GM06990 (cell line): ENCODE results near the gene PPTC7.
"Not testable (repeated sequence)": the region's sequence is repeated elsewhere in the genome, so short reads cannot be mapped to it uniquely, and the experiment has no call there.

Experiments
- DNase-seq: peaks from one replicate; pipeline ENCODE4 v3.0.0-alpha.2; 2011; ENCODE audit not compliant: insufficient read length; ENCODE audit errors: extremely low read depth
- H3K27me3 ChIP-seq: replicated peaks from 2 replicates; pipeline ENCODE4 v1.6.0; 2011; ENCODE audit warnings: low read length; ENCODE audit not compliant: control insufficient read depth, insufficient read depth
- H3K36me3 ChIP-seq: 2 replicates; pipeline ENCODE4 v1.5.1; 2011; ENCODE audit warnings: low read length; ENCODE audit not compliant: control insufficient read depth, insufficient read depth
- H3K4me3 ChIP-seq: replicated peaks from 2 replicates; pipeline ENCODE4 v1.5.1; 2011; ENCODE audit warnings: low read depth, mild to moderate bottlenecking, control low read depth, low read length
- TF ChIP-seq, protein P1 (sequence below): IDR thresholded peaks from 2 replicates; pipeline ENCODE4 v1.5.1; 2011; ENCODE audit warnings: low read length, control low read depth, mild to moderate bottlenecking, inconsistent platforms; ENCODE audit not compliant: insufficient read depth, poor library complexity, severe bottlenecking

PPTC7 gene

DNA sequence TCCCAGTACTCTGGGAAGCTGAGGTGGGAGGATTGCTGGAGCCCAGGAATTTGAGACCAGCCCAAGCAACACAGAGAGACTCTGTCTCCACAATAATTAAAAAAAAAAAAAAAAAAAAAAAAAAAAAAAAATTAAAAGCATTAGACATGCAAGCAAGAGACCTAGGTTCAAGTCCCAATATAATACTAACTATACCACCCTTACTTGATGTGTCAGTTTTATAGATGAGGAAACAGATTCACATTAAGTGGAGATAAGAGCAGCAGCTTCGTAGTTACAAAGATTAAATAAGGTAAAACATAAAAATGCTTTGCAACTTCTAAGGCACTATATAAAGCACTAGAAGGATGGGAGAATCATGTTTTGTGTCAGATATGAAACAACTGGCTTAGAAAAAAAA is 9.1 kb downstream of the PPTC7 start:
- H3K4me3 ChIP-seq: no peak overlapping the region
- TF ChIP-seq, protein P1, sequence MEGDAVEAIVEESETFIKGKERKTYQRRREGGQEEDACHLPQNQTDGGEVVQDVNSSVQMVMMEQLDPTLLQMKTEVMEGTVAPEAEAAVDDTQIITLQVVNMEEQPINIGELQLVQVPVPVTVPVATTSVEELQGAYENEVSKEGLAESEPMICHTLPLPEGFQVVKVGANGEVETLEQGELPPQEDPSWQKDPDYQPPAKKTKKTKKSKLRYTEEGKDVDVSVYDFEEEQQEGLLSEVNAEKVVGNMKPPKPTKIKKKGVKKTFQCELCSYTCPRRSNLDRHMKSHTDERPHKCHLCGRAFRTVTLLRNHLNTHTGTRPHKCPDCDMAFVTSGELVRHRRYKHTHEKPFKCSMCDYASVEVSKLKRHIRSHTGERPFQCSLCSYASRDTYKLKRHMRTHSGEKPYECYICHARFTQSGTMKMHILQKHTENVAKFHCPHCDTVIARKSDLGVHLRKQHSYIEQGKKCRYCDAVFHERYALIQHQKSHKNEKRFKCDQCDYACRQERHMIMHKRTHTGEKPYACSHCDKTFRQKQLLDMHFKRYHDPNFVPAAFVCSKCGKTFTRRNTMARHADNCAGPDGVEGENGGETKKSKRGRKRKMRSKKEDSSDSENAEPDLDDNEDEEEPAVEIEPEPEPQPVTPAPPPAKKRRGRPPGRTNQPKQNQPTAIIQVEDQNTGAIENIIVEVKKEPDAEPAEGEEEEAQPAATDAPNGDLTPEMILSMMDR: no peak
- H3K27me3 ChIP-seq: no peaks in the 10 kb centered on the region
- no peak for DNase-seq
- no peaks in the 10 kb centered on the region for H3K36me3 ChIP-seq

DNA sequence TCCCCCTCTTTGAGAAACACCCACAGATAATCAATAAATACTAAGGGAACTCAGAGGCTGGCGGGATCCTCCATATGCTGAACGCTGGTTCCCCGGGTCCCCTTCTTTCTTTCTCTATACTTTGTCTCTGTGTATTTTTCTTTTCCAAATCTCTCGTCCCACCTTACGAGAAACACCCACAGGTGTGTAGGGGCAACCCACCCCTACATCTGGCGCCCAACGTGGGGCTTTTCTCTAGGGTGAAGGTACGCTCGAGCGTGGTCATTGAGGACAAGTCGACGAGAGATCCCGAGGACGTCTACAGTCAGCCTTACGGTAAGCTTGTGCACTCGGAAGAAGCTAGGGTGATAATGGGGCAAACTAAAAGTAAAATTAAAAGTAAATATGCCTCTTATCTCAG is 12.3 kb downstream of the PPTC7 start:
- not testable (repeated sequence) for H3K36me3 ChIP-seq, H3K4me3 ChIP-seq, DNase-seq, H3K27me3 ChIP-seq

DNA sequence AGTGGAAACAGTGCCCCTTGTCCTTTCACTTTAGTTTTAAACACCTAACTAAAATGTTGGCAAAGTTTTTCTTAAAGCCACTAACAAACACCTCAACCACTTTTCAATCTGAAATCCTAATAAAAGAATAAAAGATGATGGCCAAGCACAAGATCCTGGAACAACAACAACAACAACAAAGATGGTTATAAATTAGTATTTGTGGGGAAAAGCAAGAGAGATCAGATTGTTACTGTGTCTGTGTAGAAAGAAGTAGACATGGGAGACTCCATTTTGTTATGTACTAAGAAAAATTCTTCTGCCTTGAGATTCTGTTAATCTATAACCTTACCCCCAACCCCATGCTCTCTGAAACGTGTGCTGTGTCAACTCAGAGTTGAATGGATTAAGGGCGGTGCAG is 13.3 kb downstream of the PPTC7 start:
- H3K36me3 ChIP-seq, DNase-seq, H3K4me3 ChIP-seq, H3K27me3 ChIP-seq: not testable (repeated sequence)

DNA sequence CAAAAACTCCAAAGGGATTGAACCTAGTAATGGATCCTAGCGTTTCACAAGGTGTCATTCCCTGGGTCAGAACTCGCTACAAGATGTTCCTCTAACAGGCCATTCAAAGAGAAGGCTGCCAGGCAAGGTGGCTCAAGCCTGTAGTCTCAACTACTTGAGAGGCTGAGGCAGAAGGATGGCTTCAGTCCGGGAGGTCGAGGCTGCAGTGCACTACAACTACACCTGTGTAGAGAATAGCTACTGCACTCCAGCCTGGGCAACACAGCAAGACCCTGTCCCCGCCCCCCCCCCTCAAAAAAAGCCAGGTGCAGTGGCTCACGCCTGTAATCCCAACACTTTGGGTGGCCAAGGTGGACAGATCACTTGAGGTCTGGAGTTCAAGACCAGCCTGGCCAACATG is 14.4 kb downstream of the PPTC7 start:
- no peak overlapping the region for H3K4me3 ChIP-seq
- no peaks in the 10 kb centered on the region for H3K36me3 ChIP-seq
- TF ChIP-seq, protein P1: no peak
- no peak for DNase-seq
- H3K27me3 ChIP-seq: no peaks in the 10 kb centered on the region

DNA sequence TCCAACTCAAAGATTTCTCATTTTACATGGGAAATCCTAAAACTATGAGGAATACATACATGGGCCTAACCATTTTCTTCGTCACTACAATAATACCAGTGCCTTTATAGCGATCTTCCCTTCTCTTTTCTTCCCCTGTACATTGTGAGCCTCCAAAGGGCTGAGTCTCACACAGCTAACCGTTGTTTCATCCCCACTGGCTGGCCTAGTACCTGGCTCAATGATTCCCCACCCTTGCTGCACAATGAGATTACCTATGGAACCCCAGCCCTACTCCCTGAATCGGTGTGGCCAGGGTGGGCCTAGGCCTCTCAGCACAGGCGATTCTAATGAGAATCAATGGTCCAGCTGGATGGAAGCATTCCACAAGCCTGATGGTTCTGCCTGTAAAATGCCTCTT is 16.1 kb downstream of the PPTC7 start:
- Histone ChIP-seq H3K4me3 (no peak overlapping the region), H3K27me3 (no peaks in the 10 kb centered on the region), H3K36me3 (no peaks in the 10 kb centered on the region)
- DNase-seq: no peak
- TF ChIP-seq, protein P1: no peak

DNA sequence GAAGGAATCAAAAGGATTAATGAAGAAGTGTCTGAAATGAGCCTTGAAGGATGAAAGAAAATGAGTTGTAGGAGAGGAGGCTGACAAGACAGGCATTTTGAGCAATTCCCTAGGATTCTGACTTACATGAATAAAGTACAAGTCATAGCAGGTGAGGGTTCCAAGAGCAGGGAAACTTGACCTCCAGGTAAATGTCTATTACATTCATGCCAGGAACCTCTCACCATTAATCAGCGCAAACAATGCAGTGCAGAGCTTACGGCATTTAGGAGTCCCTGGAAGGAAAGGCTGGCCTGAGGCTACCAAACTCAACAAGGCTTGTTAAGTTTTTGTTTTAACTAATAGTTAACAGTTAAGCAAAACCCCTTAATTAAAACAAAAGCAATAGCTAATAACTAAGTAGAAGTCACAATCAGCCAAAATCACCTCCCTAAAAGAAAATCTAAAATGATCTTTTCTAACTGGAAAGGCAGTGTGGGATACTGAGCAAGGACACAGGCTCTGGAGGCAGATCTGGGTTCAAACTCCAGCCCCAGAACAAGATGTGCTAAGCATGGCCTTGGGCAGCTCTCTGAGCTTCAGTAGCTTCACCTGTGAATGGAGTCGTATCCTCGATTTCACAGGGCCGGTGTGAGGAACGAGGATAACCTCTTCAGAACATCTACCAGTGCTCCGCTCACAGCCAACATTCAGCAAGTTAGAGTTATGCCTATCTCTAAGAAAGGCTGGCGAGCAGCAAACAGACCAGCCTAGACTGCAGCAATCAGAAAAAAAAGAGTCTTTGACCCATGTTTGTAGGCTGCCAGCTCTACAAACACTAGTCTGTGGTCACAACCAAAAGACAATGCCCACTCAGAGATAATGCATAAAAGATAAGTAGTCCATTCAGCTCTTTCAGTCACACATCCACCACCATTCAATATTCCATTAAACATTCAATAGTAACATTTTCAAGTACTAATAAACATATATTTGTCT is 16.9 kb downstream of the PPTC7 start:
- Histone ChIP-seq H3K27me3 (no peaks in the 10 kb centered on the region), H3K4me3 (no peak overlapping the region), H3K36me3 (no peaks in the 10 kb centered on the region)
- no peak for DNase-seq
- TF ChIP-seq, protein P1: no peak
